Mesodermal cell (in vitro differentiated cells): ENCODE data around the gene VAMP2.

Source experiments
- H3K27ac ChIP-seq: 2 replicates; pipeline ENCODE4 v1.7.0; 2013; ENCODE audit warnings: mild to moderate bottlenecking, low read depth, low read length, moderate library complexity; ENCODE audit not compliant: severe bottlenecking
- H3K36me3 ChIP-seq: 2 replicates; pipeline ENCODE4 v1.7.1; 2013; ENCODE audit warnings: mild to moderate bottlenecking, low read length, moderate library complexity; ENCODE audit not compliant: control insufficient read depth, insufficient read depth
- H3K4me1 ChIP-seq: one replicate; pipeline ENCODE4 v1.7.1; 2013; ENCODE audit warnings: mild to moderate bottlenecking, low read length; ENCODE audit not compliant: insufficient read depth, control insufficient read depth, poor library complexity, severe bottlenecking
- H3K4me3 ChIP-seq: 2 replicates; pipeline ENCODE4 v1.7.0; 2013; ENCODE audit warnings: low read length, control low read depth, mild to moderate bottlenecking; ENCODE audit not compliant: insufficient read depth, poor library complexity, severe bottlenecking; ENCODE audit errors: extremely low read depth
- H3K9me3 ChIP-seq: 2 replicates; pipeline ENCODE4 v1.7.1; 2013; ENCODE audit warnings: mild to moderate bottlenecking, low read length, moderate library complexity; ENCODE audit not compliant: control insufficient read depth
- whole genome bisulfite sequencing, 2 experiments: methylation state at CpG; one replicate each; pipeline ENCODE4 v1.1.5; 2013; ENCODE audit warnings: missing lambda C conversion rate in 2 of 2; ENCODE audit not compliant: insufficient coverage in 2 of 2; 5-methylcytosine and 5-hydroxymethylcytosine counted together

The VAMP2 gene

DNA sequence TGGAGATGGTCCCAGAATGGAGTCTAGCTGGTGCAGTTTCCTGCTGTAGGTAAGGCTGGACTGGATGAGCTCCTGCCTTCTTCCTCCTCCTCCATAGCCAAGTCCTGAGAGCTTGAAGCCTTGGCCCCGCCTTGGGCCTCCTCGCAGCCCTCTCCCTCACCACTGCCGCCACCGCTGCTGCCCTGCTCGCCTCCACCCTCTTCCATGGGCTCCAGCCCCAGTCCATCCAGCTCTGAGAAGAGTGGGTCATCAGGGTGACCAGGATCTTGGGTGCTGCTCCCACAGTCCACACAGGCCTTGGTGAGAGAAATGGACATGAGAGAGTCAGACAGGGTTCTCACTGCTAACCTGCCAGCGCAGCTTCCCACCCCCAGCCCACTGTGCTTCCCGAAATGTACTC, 21.7 kb downstream of the VAMP2 start:
- Histone ChIP-seq H3K36me3 (peaks cover 54% of the 10 kb centered on the region), H3K4me3 (no peak overlapping the region), H3K9me3 (no peaks in the 10 kb centered on the region), H3K27ac (no peak overlapping the region), H3K4me1 (peaks cover 3% of the 10 kb centered on the region)
- WGBS, 2 experiments: 95 to 100% methylated on average over 2 to 7 of the region's 7 CpGs

DNA sequence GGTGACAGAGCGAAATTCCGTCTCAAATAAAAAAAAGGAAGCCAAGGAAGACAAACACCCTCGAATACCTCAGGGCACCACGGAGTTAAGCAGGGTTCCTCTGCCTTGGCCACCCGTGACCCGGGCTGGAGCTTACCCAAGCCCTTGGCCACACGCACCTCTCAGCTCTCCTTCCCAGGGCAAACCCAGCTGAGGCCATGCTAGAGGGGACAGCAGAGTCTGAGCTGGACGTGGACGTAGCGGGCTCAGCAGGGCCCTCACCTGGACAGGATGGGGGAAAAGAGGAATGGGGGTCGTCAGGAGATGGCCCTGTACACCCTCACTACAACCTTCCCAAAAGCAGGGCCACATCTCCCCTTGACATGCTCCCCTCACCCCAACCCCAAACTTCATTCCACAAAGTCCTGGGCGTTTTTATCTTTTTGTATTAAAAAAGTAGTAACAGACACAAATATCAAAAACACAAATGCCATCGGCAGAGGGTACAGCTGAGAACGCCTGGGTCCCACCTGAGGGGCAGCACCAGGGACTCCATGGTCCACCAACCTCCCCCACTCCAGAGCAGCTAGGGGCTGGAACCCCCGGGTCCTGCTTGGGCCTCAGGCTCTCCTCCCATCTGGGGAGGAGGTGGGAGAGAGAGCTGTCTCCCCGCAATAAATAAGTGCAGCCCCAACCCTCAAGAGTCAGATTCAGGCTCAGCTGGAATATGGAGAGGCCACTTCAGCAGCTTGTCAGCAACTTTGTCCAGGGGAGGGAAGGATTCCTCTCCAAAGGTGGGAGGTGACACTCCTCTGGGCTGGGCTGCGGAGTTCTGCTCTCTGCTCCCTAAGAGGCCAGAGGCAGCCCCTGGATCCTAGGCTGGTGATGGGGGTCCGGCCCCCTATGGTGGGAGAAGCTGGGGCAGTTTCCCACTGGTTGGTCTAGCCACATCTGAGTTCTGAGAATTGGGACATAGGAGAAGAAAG, 22.4 kb downstream of the VAMP2 start:
- no peak overlapping the region for H3K4me3 ChIP-seq
- H3K9me3 ChIP-seq: no peaks in the 10 kb centered on the region
- peaks cover 3% of the 10 kb centered on the region for H3K4me1 ChIP-seq
- 97 to 98% methylated on average over 6 to 8 of the region's 18 CpGs for WGBS, 2 experiments
- no peak overlapping the region for H3K27ac ChIP-seq
- H3K36me3 ChIP-seq: peaks cover 47% of the 10 kb centered on the region

DNA sequence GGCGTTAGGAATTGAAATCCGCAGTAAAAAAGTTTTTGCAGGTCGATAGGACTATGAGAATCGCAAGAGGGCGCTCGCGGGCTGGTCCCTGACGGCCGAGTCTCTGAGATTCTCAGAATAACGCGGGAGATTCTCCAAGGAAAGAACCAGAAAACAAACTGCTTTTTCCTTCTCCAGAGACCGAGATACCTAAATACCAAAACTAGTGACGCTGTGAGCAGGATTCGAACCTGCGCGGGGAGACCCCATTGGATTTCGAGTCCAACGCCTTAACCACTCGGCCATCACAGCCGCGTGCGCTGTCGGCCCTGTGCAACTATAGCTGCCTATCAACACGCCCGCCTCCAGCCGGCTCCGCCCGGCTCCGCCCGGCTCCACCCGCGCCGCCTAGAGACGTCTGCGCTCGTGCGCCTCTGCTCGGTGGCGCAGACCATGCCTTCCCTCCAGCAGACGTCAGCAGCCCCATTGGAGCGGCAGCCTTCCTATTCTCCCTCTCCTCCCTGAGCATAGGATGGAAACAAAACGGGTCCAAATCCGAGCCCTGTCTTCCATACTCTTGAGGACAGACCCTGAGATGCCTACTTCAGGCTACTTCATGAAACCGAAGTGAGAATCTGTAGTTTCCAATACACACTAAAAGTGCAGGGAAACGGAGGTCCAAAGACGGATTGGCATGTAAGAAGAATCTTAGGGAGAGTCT, 23.9 kb downstream of the VAMP2 start:
- peaks cover 36% of the 10 kb centered on the region for H3K36me3 ChIP-seq
- H3K4me3 ChIP-seq: peak overlapping the region; percentile 56
- H3K27ac ChIP-seq: peak overlapping the region; percentile 90
- no peaks in the 10 kb centered on the region for H3K9me3 ChIP-seq
- WGBS, 2 experiments: 0% methylated on average over 23 to 43 of the region's 46 CpGs
- peaks cover 7% of the 10 kb centered on the region for H3K4me1 ChIP-seq

DNA sequence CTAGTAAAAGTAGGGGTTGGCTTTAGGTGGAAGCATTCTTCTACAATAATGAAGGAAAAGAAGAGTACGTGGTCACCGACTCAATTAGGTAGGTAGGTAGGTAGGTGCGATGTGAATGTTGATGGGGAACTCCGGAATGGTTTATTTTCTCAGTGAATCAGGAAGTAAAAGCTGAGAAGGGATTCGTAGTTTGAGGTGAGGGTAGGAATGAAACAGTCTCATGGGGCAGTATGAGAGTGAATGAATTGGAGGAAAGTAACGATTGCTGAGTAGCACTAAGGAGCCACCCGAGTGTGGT, 24.4 kb downstream of the VAMP2 start:
- peaks cover 12% of the 10 kb centered on the region for H3K4me1 ChIP-seq
- WGBS, 2 experiments: 1 to 2% methylated on average over 7 of the region's 7 CpGs
- no peak overlapping the region for H3K27ac ChIP-seq
- H3K9me3 ChIP-seq: no peaks in the 10 kb centered on the region
- peak overlapping the region; percentile 46 for H3K4me3 ChIP-seq
- peaks cover 31% of the 10 kb centered on the region for H3K36me3 ChIP-seq

DNA sequence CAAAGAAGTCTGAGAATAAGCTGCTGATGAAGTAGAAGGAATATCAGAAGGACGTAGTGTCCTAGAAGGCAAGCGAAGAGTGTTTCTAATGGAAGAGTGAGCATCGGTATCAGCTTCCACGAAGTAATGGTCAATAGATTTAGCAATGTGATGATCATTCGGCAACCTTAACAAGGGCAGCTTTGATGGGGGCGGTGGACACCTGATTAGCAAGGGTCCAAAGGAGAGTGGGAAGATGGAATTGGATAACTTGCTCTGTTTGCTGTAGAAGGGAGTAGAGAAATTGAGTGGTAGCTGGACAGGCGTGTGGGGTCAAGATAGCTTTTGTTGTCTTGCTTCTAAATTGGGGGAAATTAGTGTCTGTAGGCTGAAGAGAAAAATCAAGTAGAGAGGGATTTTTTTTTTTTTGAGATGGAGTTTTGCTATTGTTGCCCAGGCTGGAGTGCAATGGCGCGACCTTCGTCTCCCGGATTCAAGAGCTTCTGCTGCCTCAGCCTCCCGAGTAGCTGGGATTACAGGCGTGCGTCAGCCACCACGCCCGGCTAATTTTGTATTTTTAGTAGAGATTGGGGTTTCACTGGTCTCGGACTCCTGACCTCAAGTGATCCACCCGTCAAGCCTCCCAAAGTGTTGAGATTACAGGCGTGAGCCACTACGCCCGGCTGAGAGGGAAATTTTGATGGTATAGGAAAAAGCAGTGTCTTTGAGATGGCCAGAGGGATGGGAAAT, 24.9 kb downstream of the VAMP2 start:
- Histone ChIP-seq H3K4me3 (peak overlapping the region; percentile 46), H3K27ac (no peak overlapping the region), H3K4me1 (peaks cover 12% of the 10 kb centered on the region), H3K36me3 (peaks cover 27% of the 10 kb centered on the region), H3K9me3 (no peaks in the 10 kb centered on the region)
- 41 to 47% methylated on average over 13 to 14 of the region's 21 CpGs for WGBS, 2 experiments

DNA sequence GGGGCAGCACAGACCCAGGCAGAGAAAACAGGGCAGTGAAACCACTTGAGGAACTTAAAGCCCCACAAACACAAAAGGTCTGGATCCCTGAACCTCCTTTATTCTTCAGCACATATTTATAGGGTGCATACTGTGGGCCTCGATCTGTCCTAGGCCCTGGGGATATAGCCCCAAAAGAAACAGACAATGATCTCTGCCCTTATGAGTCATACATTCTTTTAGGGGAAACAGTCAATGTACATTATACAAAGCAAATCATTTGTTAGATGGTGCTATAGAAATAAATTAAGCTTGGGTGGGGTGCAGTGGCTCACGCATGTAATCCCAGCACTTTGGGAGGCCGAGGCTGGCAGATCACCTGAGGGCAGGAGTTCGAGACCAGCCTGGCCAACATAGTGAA, 28.8 kb downstream of the VAMP2 start:
- Histone ChIP-seq H3K36me3 (no peaks in the 10 kb centered on the region), H3K4me3 (no peak overlapping the region), H3K27ac (peak overlapping the region; percentile 45), H3K9me3 (no peaks in the 10 kb centered on the region), H3K4me1 (peaks cover 12% of the 10 kb centered on the region)
- 86 to 95% methylated on average over 3 to 4 of the region's 4 CpGs for WGBS, 2 experiments

DNA sequence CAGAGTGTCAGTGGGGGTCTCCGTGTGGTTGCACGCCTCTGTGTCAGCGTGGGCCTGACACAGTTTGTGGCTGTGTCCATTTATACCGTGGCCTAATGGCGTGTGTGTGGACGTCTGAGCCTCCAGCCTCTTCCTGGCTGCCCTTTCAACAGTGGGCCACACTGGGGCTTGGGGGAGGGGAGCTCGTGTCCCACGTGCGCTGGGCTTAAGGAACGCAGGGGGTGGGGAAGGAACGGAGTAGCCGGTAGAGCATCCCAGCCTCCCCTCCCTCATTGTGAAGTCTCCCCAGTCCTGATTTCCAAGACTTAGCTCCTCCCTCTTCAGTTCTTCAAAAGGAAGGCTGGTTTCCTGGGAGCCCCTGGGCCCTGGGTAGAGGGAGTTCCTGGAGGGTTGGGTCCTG, 29.3 kb downstream of the VAMP2 start:
- H3K4me3 ChIP-seq: no peak overlapping the region
- H3K27ac ChIP-seq: peak overlapping the region; percentile 45
- no peaks in the 10 kb centered on the region for H3K9me3 ChIP-seq
- H3K36me3 ChIP-seq: no peaks in the 10 kb centered on the region
- H3K4me1 ChIP-seq: peaks cover 12% of the 10 kb centered on the region
- WGBS, 2 experiments: 67 to 75% methylated on average over 5 to 10 of the region's 12 CpGs

DNA sequence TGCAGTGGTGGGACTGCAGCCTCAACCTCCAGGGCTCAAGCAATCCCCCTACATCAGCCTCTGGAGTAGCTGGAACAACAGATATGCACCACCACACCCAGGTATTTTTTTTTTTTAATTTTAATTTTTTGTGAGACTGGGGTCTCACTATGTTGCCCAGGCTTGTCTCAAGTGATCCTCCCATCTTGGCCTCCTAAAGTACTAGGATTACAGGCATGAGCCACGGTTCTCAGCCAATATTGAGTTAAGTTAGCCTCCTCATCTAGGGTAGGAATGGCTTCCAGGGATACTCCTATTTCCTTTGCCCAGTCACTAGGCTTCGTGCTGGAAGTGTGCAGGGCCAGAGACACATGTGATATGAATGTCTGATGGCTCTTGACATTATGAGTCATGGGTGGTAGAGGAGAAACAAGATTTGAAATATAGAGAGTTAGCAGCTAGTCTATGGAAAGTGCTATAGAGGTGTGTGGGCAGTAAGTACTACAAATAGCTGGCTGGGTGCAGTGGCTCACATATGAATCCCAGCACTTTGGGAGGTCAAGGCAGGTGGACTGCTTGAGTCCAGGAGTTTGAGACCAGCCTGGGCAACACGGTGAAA, 30.8 kb downstream of the VAMP2 start:
- Histone ChIP-seq H3K27ac (no peak overlapping the region), H3K4me3 (no peak overlapping the region), H3K9me3 (no peaks in the 10 kb centered on the region), H3K36me3 (no peaks in the 10 kb centered on the region), H3K4me1 (peaks cover 13% of the 10 kb centered on the region)
- 94 to 100% methylated on average over 1 to 2 of the region's 3 CpGs for WGBS, 2 experiments

DNA sequence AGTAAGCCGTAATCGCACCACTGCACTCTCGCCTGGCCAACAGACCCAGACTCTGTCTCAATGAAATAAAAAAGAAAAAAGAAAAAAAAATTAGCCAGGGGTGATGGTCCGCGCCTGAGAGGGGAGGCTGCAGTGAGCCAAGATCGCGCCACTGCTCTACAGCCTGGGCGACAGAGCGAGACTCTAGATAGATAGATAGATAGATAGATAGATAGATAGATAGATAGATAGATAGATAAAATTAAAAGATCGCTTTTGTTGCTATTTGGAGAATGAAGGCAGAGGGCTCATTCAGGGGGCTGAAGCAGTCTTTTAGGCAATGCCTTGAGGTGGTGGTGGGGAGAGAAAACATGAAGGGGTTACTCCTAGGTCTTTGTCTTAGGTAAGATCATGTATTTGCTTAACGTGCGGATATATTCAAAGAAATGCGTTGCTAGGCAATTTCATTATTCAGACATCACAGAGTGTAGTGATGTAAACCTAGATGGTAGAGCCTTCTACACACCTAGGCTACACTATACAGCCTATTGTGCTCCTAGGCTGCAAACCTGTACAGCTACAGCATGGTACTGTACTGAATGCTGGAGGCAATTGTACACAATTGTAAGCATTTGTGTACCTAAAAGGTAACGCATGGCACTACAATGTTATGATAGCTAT, 34.5 kb downstream of the VAMP2 start:
- Histone ChIP-seq H3K36me3 (no peaks in the 10 kb centered on the region), H3K4me3 (no peak overlapping the region), H3K4me1 (peaks cover 23% of the 10 kb centered on the region), H3K9me3 (no peaks in the 10 kb centered on the region), H3K27ac (no peak overlapping the region)
- 89 to 94% methylated on average over 8 to 9 of the region's 14 CpGs for WGBS, 2 experiments

DNA sequence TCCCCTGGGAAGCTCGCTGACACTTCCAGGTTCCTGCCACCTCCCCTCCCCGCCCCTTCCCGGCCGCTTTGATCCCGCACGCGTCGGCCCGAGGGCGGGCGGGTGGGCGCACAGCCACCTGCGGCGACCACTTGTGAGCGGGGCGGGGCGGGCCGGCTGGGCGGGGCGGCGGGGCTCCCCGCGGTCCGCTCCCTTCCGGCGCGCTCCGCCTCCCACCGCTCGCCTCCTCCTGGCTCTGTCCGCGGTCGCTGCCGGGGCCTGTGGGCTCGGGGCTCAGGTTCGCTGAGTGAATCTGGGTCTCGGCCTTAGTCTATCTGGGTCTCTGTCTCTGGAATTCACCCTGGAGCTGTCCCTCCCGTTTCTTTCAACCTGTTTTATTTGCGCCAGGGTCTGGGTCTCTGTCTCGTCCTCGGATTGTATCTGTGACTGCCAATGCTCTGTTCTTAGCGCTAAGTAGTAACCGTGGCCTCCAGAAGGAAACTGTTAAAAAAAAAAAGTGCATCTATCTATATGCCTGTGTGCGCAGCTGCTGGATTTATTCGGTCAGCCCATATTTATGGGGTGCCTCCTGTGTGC, 36.2 kb downstream of the VAMP2 start:
- Histone ChIP-seq H3K27ac (no peak overlapping the region), H3K9me3 (no peaks in the 10 kb centered on the region), H3K4me1 (peaks cover 23% of the 10 kb centered on the region), H3K36me3 (no peaks in the 10 kb centered on the region), H3K4me3 (peak overlapping the region; percentile 66)
- WGBS, 2 experiments: 0 to 1% methylated on average over 33 to 34 of the region's 45 CpGs
